Activated CD8-positive, alpha-beta memory T cell treated with anti-CD3 and anti-CD28 coated beads, Interleukin-2, amount 50 U/mL, for 48 hours (primary cell): ENCODE measurements around the gene ZFP90.
"Not testable (repeated sequence)": the region's sequence is repeated elsewhere in the genome, so short reads cannot be mapped to it uniquely, and the experiment has no call there.

Source experiments
- DNase-seq: peaks from one replicate; pipeline ENCODE4 v3.0.0-alpha.2; 2020

Gene ZFP90

DNA sequence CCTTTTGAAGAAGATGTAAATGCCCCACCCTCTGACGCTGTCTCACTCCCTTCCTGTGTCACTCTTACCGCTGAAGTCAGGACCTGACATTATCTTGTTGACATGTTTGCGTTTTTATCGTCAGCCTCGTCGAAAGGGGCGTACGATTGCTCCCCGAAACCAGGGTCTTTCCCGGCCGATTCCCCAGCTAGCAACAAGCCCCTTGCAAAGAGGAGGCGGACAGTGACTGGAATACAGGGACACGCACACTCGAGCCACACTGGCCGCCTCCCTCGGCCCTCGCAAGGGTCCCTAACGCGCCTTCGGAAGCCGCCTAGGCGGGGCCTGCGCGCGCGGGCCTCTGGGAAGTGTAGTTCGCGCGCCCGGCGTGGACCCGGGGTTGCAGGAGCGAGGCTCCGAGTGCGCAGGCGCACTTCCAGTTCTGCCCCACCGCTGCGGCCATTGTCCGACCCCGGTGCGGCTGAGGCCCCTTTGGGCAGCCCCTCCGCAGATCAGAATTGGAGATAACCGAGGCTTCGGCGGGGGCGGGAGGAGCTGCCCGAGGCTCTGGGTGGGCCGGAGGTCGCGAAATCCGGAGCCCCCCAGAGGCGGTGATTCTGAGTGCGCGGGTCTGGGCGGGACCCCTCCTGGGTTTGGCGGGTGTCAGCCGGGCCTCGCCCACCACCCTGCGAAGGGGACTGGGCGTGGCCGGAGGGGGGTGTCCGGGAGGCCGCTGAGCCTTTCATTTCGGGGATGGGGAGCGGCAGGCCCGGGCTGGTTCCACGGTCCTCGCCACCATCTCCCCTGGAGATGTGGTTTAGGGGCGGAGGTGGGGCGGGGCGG lies at the start of gene ZFP90:
Gene ZFP90, plus strand, starts transcription at position 412 of the 822 bp plus-strand sequence. CDS start 502 bp downstream, outside the sequence.
- peak; percentile 93 for DNase-seq

DNA sequence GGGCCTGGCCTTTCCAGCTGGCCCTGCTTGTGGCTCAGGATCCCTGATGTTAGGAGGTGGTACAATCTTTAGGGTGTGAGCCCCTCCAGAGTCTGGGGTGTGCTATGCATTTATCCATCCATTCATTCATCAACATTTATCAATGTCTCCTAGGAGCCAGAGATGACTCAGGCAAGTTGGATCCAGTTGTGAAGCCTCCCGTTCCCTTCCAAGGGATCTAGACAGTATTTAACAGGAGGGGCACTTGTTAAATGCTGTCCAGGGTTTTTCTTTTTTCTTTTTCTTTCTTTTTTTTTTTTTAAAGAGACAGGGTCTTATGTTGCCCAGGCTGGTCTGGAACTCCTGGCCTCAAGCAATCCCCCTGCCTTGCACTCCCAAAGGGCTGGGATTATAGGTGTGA lies 48.7 kb upstream of the ZFP90 start:
- DNase-seq, result no peak

DNA sequence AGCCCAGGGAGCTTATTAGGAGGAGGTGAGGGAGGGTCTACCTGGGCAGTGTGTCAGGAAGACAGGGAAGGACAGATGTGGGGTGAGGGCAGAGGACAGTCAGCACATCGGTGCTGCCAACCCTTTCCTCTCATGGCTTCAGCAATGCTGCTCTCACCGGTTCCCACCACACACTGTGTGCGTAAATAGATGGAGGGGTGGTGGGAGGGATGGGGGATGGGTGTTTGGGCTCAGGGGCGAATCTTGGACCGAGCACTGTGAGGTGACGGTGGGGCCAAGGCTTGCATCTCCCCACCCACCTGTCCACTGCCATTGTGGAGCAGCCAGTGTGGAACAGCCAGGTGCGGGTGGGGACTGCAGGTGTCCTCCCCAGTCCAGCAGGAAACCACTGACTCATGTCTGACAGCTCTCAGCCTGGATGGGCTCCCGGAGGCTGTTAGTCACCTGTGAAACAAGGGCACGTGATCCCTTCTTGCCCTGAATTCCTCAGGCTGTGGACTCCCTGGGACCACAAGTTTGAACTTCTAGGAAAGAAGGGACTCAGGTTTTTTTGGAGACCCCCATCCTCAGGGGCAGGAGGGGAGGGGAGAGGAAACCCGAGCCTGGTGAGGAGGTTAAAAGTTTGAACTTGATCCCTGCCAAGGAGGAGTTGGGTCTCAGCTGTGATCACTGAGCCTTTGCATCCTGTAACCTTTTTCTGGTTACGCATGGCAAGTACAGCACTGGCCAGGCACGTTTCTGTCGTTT lies 48.1 kb upstream of the ZFP90 start:
- DNase-seq, result no peak

DNA sequence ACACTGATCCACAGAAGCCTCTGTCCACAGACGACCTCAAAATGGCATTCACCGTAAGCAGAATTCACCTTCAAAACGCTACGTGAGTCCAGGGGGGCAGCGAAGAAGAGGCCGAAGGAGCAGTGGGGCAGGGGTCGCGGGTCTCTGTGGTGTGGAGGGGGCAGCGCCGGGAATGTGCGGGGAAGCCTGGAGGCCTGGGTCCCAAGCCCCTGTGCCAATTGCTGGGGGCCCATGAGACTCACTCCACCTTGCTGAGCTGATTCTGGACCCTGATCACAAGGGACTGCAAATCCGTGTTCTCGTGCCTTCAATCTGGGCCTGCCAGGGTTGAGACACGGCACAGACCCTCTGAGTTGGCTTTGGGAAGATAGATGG lies 47.5 kb upstream of the ZFP90 start:
- no peak for DNase-seq

DNA sequence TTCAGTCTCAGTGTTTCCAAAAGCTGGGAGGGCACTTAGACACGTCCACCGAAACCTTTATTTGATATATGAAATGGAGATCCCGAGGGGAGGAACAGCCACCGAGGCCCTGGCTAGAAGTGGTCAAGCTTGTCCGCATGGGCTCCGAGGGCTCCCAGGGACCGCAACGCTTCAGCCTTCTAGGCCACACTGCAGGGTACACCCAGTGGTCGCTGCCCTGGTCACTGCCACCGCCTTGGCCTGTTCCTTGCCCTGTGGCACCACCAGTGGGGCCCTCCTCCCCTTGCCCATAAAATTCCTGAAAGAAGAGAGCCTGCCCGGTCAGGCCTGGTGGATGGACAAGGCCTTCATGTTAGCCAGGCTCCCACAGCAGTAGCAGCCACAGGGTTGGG lies 46.9 kb upstream of the ZFP90 start:
- no peak for DNase-seq

DNA sequence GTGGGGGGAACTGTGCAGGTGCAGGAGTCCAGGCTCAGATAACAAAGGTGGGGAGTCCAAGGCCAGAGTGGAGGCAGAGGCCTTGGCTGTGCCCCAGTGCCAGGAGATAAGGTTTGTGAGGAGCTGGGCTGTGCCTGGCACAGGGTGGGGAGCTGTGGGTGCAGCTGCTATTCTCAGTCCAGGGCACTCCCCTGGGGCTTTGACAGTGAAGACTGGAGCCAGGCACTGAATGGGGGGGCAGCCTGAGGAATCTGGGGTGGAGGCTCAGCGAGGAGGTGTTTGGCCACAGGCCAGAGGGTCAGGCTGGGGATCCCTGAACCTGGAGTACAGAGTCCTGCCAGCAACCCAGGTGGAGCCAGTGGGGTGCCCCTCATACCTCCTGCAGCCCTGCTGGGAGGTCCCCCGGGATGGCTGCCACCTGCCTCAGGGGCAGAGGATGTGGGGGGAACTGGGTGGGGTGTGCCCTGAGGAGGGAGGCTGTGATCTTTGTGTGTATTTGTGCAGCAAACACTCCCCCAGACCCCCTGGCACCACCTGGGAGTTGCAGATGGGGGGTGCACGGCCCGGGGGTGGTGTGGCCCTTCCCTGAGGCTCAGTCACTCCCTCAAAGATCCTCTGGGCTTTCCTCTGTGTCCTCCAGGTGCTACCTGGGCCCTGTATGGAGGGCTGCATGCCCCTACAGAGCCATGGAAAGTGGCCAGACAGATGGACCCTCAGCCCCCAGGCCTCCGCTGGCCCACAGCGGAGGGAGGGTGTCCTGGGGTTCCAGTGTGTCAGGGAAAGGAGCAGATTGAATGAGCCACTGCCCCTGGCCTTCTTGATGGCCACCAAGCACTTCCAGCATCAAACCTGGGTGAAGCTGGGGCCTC lies 46.3 kb upstream of the ZFP90 start:
- no peak for DNase-seq

DNA sequence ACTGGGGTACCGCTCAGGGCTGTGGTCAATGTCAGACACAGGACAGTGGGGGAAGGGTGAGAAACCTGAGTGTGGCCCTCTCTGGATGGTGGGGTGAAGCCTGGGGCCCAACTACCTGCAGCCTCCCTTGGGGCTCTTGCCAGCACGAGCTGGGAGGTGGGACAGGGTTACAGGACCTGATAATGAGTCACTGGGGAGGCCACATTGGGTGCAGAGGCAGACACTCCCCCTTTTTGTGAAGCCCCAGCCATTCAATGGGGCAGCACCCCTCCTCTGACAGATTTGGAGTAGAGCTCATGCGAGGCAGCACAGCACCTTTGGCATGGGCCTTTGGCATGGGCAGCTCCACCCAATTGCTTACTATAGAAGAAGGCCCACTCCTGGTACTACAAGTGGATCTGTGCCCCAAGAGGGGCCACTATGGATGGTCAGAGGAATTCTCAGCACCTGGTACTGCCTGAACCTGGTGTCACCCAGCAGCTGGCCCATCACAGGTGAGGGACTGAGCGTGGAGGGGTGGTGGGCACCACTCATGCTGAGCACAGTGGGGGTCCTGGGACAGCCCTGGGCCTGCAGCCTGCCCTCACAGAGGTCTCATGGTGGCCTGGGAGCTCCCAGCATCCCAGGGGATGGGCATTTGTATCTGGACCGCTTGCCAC lies 45.5 kb upstream of the ZFP90 start:
- no peak for DNase-seq

DNA sequence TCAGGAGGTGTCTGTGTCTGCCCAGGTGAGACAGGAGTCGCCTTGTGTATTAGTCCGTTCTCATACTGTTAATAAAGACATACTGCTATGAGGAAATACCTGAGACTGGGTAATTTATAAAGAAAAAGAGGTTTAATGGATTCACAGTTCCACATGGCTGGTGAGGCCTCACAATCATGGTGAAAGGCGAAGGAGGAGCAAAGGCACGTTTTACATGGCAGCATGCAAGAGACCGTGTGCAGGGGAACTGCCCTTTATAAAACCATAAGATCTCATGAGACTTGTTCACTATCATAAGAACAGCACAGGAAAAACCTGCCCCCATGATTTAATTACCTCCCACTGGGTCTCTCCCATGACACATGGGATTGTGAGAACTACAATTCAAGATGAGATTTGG lies 44.8 kb upstream of the ZFP90 start:
- DNase-seq, result not testable (repeated sequence)

DNA sequence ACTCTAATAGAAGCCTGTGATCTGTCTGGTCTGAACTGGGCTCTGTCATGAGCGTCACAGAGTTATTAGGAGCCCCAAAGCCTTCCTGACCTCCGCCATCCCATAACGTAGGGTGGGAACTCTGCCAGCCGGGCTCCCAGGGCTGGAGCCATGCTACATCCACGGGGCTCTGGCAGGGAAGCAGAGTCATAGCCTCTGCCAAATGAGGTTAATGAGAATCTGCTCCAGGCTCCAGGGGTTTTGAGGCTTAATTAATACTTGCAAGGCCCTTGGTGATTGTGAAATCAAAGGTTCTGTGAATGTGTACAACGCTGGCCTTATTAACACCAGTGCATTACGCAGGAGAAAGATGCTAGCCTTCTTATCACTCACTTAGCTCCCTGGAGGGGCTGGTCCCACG lies 42.4 kb upstream of the ZFP90 start:
- no peak for DNase-seq

DNA sequence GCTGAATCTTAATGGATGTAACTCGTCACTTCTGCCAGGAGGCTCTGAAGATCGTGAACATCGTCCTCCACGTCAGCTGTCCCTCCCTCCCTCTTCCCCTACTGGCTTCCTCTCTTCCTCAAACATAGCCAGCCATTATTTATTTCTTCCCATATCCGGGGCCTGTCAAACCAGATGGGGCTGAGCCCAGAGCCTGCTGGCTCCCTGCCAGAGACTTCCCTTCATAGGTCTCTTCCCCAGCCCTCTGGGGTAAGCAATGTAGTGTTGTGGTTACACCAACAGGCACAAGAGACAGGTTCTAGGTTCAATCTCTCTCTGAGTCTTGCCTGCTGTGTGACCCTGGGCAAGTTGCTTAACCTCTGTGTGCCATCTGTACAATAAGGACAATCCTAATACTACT lies 40.1 kb upstream of the ZFP90 start:
- DNase-seq, result no peak

DNA sequence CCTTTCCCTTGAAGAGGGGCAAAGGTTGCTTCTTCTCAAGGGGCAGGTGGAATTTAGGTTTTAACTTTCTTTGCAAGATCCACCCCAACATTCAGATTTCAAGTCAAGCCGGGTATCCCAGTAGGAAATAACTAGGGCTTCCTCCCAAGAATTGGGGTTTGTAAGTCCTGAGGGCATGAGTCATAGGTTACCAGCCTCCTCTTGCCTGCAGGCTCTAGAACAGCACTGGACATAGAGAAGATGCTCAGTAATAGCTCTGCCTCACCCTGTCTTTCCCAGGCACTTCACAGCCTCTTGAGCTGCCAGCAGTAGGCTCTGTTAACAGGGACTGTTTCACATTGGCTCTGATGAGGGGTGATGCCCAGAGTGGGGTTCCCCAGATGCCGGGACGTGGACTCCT lies 35.8 kb upstream of the ZFP90 start:
- DNase-seq, result no peak

DNA sequence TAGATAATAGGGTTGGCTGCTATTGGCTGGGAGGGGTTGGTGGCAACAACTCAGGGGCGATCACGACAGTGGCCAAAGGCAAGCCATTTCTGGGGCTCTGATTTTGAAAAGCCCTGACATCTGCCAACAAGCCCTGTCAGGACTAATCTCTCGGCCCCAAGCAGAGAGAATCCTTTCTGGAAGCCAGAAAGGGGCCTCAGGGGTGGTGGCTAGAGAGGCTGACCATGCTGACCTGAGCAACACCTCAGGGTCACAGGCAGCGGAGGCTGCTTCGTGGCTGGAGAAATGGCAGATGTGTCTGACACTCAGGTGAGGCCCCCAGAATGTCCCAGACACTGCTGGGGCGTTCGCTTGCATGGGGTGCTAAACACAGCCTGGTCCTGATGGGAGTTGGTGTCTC lies 35.0 kb upstream of the ZFP90 start:
- no peak for DNase-seq

DNA sequence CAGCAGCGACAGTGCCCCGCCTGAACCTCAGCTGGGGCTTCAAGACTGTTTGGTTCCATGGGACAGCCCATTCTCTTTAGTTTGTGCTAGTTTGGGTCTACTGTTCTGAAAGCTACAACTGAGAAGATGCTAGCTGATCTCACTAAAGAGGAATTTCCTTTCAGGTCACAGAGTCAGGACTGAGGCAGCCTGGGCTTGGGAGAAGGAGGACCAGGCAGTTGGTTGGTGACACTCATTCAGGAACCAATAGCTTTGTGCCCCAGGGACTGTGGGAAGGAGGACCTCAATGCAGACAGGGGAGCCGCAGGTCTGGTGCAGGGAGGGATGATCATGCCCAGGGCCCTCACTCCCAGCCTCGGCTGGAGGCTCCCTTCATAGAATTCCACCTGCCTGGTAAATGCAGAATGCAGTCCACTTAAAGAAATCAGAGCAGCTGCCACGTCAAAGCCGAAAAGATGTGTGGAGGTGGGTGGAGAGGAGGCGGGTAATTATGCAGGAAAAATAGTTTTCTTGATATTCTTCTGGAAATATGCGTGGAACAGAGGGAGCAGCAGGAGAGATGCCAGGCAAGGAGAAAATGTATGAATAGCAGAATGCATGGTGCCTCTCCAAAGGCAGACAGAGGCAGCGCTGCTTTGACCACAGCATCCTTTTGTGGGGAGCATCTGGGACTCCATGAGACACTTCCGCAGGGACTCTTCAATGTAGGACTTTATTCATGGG lies 32.6 kb upstream of the ZFP90 start:
- DNase-seq, result no peak

DNA sequence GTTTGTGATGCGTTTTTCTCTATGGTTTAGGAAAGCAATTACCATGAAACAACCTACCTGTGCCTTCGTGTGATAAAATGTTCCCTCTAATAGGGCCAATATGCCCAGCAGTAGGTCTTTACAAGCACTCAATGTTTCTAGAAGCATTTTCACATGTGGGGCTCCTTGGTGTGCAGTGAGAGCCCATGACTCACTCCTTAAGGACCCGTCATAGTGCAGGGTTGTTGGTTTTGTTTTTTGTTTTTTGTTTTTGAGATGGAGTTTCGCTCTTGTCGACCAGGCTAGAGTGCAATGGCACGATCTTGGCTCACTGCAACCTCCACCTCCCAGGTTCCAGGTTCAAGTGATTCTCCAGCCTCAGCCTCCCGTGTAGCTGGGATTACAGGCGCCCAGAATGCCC lies 31.1 kb upstream of the ZFP90 start:
- DNase-seq, result no peak

DNA sequence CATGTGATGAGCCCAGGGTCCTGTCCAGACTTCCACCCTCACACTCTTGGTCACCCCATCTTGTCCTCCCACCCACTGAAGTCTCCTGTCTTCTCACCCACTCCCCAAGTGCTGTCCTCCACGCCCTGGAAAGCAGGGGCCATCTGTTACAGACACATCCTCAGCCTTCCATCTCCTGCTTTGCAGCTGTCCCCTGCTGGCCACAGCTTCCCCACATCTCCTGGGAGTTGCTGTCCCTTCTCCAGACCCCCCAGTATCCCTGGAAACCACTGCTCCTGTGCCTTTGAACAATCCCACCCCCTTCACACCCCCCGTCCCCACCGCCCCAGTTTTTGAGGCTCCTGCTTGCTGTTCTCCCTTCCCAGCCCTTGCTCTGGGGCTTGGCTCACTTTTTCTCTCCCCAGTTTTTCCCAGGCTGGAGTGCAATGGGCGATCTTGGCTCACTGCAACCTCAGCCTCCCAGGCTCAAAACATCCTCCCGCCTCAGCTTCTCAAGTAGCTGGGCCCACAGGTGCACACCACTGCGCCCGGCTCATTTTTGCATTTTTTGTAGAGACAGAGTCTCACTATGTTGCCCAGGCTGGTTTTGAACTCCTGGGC lies 30.4 kb upstream of the ZFP90 start:
- no peak for DNase-seq

DNA sequence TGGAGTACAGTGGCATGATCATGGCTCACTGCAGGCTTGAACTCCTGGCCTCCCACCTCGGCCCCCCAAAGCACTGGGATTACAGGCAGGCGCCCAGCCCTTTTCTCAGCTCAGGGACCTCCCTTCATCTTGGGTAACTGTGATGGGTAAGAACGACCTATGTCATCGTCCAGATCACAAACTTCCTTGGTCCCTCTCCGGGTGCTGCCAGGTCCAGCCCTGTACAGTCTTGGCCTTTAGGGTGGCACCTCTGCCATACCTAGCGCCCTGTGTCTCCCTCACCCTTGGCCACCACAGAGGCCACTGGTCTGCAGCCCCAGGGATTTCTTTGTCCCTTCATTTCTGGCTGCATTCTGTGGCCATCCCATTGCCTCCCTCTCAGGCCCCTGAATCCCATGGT lies 29.7 kb upstream of the ZFP90 start:
- no peak for DNase-seq

DNA sequence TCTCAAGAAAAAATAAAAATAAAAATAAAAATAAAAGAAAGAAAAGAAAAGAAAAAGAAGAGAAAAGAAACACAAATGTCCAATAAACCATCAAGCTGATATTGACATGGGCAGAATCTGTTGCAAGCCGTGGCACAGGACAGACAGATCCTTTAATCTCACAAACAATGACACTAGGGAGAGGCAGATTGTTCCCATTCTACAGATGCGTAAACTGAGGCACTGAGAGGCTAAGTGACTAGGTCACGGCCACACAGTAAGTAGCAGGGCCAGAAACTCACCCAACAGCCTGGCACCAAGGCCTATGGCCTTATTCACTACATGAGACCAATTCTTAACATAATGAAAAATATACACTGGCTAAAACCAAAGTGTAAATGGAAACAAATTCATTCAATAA lies 28.3 kb upstream of the ZFP90 start:
- DNase-seq, result no peak

DNA sequence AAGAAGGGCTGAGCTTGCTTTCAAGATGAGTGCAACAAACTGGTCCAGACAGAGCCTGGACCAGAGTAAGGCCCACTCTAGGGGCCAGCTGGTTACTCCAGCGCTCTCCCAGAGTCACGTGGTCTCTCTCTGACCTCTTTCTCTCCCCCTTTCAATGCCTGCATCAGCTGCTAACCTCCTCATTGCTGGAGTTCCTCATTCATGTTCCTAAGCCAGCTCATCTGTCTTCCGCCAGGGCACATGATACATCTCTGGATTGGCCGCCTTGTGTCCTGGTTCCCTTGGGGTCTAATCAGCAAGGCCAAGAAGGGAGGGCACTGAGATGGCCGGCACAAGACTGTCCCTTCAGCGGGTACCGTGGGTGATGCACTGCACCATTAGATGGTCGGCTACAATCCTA lies 26.9 kb upstream of the ZFP90 start:
- no peak for DNase-seq

DNA sequence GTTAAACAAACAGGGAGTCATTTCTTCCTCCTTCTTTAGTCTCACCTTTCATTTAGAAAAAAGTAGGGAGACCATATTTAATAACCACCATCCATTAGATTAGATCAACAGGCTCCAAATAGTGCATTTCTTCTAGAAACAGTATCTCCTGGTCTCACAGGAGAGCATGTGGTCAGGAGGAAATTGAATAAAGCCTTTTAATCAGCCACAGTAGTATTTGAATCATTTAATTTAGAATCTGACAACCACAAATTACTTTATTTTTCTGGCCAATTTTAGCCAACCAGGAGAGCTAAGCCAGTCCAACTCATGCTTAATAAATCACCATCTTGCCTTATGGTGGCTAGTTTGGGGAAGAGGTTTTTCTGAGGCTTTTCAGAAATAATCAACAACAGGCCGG lies 26.3 kb upstream of the ZFP90 start:
- DNase-seq, result no peak

DNA sequence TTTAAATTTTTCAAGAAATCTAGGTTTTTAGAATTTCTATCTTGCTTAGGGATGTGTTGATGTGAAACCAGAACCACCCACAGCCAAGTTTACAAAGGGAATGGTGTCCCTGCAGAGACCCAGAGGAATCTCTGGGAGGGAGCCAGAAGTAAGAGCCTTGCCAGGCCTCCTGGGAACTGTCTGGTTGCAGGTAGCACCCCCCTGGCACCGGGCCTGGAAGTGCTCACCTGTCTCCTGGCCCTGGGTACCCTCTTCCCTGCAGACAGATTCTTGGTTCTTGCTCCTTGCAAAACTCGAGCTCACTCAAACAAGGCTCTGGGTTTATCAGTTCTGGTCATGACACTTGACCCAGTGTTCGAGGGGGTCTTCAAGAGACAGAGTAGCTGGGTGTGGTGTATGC lies 24.6 kb upstream of the ZFP90 start:
- DNase-seq, result no peak

DNA sequence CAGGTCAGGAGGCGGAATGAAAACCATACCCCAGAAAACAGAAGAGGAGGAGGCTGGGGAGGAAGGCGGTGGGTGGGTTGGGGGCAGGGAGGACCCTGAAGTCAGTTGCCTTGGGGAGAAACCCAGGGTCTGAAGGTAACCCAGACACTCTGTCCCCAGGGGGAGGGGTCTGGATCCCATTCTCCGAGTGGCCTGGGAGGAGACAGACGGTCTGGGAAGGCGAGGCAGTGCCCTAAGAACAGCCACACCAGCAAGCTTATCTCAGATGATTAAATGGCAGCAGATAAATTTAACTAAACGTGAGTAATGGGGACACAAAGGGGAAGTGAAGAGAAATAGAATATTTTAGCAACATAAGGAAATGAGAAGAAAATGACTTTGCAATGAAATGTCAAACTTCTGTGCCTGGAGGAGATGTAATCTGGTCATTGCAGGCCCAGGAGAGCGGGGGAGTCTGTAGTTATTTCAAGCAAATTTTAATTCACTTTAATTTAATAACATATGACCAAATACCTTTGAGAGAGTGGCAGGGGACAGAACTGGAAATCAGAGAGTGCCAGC lies 21.4 kb upstream of the ZFP90 start:
- no peak for DNase-seq
